CD4-positive, alpha-beta T cell treated with Interleukin-17A for 1 hour (primary cell): ENCODE results near the gene EIF2AK3.
A peak's percentile ranks its signal among the peaks of the same experiment; 100 is the strongest.
"Not testable (repeated sequence)": the region's sequence is repeated elsewhere in the genome, so short reads cannot be mapped to it uniquely, and the experiment has no call there.

Experiments
- DNase-seq: peaks from one replicate; pipeline ENCODE4 v3.0.0-alpha.2; 2020

The EIF2AK3 gene

GRCh38 chr2:88591698-88592097, 35.6 kb downstream of the EIF2AK3 start:
- DNase-seq: no peak

GRCh38 chr2:88590998-88591613, 36.2 kb downstream of the EIF2AK3 start:
- peak; percentile 69 for DNase-seq

- DNase-seq: no peak
Measured at GRCh38 chr2:88585969-88586368, 41.3 kb downstream of the EIF2AK3 start.

GRCh38 chr2:88582030-88582429, 45.2 kb downstream of the EIF2AK3 start:
- no peak for DNase-seq

GRCh38 chr2:88580088-88580487, 47.2 kb downstream of the EIF2AK3 start:
- no peak for DNase-seq

GRCh38 chr2:88575630-88576029, 51.6 kb downstream of the EIF2AK3 start:
- no peak for DNase-seq

GRCh38 chr2:88575051-88575450, 52.2 kb downstream of the EIF2AK3 start:
- DNase-seq: no peak

- DNase-seq: no peak
Measured at GRCh38 chr2:88574445-88574844, 52.8 kb downstream of the EIF2AK3 start.

GRCh38 chr2:88568179-88568578, 59.1 kb downstream of the EIF2AK3 start:
- no peak for DNase-seq

- no peak for DNase-seq
Measured at GRCh38 chr2:88564402-88564801, 62.9 kb downstream of the EIF2AK3 start.

- no peak for DNase-seq
Measured at GRCh38 chr2:88563129-88563528, 64.1 kb downstream of the EIF2AK3 start.

GRCh38 chr2:88561646-88562388, 65.4 kb downstream of the EIF2AK3 start:
- no peak for DNase-seq

- no peak for DNase-seq
Measured at GRCh38 chr2:88560619-88561307, 66.5 kb downstream of the EIF2AK3 start.

GRCh38 chr2:88557290-88557689, 70.0 kb downstream of the EIF2AK3 start:
- DNase-seq: no peak

GRCh38 chr2:88556026-88556425, 71.2 kb downstream of the EIF2AK3 start:
- no peak for DNase-seq

GRCh38 chr2:88554189-88554588, 73.1 kb downstream of the EIF2AK3 start:
- no peak for DNase-seq

- no peak for DNase-seq
Measured at GRCh38 chr2:88549616-88550292, 77.5 kb downstream of the EIF2AK3 start.

- not testable (repeated sequence) for DNase-seq
Measured at GRCh38 chr2:88546291-88546690, 81.0 kb downstream of the EIF2AK3 start.

- DNase-seq: no peak
Measured at GRCh38 chr2:88545118-88545517, 82.1 kb downstream of the EIF2AK3 start.

GRCh38 chr2:88543541-88544057, 83.7 kb downstream of the EIF2AK3 start:
- DNase-seq: no peak

- DNase-seq: no peak
Measured at GRCh38 chr2:88542668-88543067, 84.6 kb downstream of the EIF2AK3 start.

- no peak for DNase-seq
Measured at GRCh38 chr2:88540346-88540745, 86.9 kb downstream of the EIF2AK3 start.

- DNase-seq: no peak
Measured at GRCh38 chr2:88538362-88538917, 88.8 kb downstream of the EIF2AK3 start.
